Mammary epithelial cell (primary cell): ENCODE measurements around the gene TARP.

ENCODE experiments used
- EZH2 ChIP-seq: IDR thresholded peaks from 2 replicates; pipeline ENCODE4 v1.6.1; 2012; ENCODE audit warnings: low read length, inconsistent platforms, borderline replicate concordance
- TF ChIP-seq, protein P1 (sequence below), 2 donors: IDR thresholded peaks in 1 of 2; conservative IDR thresholded peaks in 1 of 2; 2 replicates each; pipeline ENCODE4 v1.5.1; 2011 to 2012; ENCODE audit warnings: inconsistent platforms in 2 of 2, low read length in 2 of 2, mild to moderate bottlenecking in 2 of 2, control low read depth in 1 of 2, low read depth in 1 of 2; ENCODE audit not compliant: insufficient read depth in 1 of 2; ENCODE audit errors: extremely low read depth in 1 of 2

DNA sequence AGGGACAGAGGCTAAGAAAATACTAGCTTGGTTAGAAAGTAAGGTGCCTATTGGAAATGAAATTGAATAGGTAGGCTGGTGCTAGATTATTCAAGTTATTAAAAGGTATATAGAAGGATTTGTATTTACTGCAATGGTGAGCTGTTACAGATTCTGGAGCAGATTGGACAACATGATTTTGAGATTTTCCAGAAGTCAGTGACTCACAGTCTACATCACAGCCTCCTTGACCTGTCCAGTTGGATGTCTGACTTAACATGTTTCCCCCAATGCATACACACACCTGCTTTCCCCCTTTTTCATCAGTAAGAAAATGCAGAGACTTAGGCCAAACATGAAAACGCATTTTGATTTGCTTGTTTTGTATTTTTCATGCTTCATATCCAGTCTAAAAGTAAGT lies 62.0 kb downstream of the TARP start:
- TF ChIP-seq, protein P1, sequence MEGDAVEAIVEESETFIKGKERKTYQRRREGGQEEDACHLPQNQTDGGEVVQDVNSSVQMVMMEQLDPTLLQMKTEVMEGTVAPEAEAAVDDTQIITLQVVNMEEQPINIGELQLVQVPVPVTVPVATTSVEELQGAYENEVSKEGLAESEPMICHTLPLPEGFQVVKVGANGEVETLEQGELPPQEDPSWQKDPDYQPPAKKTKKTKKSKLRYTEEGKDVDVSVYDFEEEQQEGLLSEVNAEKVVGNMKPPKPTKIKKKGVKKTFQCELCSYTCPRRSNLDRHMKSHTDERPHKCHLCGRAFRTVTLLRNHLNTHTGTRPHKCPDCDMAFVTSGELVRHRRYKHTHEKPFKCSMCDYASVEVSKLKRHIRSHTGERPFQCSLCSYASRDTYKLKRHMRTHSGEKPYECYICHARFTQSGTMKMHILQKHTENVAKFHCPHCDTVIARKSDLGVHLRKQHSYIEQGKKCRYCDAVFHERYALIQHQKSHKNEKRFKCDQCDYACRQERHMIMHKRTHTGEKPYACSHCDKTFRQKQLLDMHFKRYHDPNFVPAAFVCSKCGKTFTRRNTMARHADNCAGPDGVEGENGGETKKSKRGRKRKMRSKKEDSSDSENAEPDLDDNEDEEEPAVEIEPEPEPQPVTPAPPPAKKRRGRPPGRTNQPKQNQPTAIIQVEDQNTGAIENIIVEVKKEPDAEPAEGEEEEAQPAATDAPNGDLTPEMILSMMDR (conservative IDR thresholded peaks at IDR 0.05 in 1 of 2, IDR thresholded peaks at IDR 0.05 in 1 of 2; ENCODE audit: extremely low read depth in 1 of 2, insufficient read depth in 1 of 2, low read depth in 1 of 2, low read length in 2 of 2) = no peak
- TF ChIP-seq EZH2 = no peak
